Non-pigmented ciliary epithelial cell (primary cell): ENCODE results near the gene BCL10.
"Not testable (repeated sequence)": the region's sequence is repeated elsewhere in the genome, so short reads cannot be mapped to it uniquely, and the experiment has no call there.

ENCODE experiments used
- DNase-seq: peaks from one replicate; pipeline ENCODE4 v3.0.0-alpha.2; 2010; ENCODE audit warnings: low read depth

The BCL10 gene

DNA sequence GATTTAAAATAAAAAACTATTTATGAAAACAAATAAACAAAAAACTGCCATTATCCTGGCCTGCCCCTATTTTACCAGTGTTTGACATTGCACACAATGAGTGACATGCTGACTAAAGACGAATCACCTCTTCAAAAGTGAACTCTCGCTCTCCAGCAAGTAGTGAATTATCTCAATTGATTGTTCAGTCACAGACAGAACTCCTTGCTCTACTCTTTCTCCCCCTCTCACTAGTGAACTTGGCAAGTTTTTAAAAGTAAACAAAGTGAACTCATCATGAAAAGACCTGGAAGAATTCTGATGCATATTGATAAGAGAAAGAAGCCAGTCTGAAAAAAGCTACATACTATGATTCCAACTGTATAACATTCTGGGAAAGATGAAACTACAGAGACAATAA is 12.3 kb downstream of the BCL10 start:
- DNase-seq, result no peak

DNA sequence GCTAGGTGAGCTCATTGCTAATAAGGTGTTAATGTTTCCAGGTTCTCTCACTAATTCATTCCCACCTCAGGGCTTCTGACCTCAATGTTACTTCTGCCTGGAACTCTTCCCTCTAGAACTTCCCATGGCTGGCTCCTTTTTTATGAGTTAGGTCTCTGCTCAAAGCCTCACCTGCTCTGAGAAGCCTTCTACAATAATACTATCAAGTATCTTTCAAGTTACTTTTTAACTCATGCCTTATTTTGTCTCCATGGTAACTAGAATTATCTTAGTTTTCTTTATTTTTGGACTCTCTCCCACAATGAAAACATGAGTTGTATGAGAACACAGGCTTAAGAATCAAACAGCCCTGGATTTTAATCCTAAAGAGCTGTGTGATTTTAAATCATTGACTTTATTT is 13.4 kb downstream of the BCL10 start:
- DNase-seq, result no peak

DNA sequence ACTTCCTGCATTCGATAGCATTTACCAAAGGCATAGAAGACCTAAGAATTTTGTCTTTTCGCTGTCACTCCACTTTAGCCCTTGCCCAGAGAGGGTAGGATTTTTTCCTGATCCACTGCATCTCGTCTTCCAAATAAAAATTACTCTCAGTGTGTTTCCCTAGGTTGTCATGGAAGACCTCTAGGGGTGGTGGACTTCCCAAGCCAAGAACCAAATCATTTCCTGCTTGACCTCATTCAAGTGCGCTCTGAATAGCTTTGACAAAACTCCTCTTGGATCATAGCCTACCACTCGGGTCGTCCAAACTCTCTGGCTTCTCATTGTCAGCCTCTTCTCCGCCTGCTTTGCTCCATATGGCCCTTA is 16.5 kb downstream of the BCL10 start:
- no peak for DNase-seq

DNA sequence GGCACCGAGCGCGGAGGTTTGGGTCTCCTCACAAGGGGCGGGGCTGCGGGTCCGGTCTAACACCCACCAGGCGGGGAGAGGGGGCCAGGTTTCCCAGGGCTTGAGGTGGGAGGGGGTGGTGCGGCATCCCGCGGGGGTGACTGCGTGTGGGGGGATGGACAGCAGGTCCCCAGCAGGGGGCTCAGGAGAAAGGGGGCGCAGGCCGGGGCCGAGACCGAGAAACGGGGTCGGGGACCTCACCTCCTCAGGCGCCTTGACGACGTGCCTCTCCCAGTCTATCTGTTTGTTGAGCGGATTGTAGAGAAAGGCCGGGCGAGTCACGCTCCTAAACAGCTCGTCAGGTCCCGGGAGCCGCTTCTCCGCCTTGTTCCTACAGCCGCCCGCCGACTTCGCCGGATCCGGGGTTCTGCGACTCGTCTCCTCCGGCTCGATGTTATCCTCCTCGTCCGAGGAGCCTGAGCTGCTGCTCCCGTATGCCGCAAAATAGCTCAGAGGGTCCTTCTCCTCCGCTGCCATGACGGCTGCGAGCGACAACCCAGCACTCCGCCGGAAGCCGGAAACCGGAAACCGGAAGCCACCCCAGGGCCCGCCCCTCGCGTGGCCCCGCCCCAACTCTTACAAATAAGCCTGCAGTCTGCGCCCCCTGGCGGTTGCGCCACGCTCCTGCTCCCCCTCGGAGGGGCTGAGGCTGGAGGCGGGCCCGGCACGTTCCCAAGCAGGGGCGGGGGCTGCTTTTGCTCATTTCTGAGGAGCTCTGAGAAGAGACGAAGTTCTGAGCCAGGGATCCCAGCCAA is 17.1 kb downstream of the BCL10 start, which contains the start of gene C1orf52:
C1orf52 (minus strand) TSS at position 545 of the 794 bp plus-strand sequence; CDS start at position 516, 29 bp downstream.
- DNase-seq, result peak; percentile 59

DNA sequence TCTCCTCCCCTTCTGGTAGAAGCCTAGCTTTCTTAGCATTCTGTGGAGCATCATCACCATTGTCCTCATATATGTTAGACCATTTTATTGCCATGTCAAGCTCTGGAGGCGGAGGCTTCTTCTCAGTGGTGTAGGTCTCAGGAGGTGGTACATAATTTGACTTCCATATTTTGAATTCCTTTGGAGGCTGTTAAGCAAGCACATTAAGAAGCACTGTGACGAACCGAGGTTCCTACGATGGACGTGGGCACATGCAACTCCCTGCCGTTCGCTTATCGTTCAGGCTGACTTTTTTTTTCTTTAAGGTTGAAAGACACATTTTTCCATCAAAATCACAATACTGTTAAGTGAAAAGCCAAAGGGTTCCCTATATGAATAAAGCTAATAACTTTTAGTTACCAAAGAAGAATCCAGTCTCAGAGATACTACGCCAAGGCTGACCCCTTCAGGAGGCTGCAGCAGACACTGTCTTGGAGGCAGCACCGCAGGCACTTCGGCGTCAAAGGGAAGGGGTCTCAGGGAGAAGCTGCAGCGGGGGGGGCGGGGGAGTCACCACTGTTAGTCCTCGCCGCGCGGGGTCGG is 17.8 kb downstream of the BCL10 start:
- no peak for DNase-seq

DNA sequence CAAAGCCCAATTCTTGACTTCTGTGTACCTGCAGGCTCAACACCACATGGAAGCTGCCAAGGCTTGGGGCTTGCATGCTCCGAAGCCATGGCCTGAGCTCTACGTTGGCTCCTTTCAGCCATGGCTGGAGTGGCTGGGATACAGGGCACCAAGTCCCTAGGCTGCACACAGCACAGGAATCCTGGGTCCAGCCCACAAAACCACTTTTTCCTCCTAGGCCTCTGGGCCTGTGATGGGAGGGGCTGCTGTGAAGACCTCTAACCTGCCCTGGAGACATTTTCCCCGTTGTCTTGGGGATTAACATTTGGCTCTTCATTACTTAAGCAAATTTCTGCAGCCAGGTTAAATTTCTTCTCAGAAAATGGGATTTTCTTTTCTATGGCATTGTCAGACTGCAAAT is 27.4 kb downstream of the BCL10 start:
- not testable (repeated sequence) for DNase-seq

DNA sequence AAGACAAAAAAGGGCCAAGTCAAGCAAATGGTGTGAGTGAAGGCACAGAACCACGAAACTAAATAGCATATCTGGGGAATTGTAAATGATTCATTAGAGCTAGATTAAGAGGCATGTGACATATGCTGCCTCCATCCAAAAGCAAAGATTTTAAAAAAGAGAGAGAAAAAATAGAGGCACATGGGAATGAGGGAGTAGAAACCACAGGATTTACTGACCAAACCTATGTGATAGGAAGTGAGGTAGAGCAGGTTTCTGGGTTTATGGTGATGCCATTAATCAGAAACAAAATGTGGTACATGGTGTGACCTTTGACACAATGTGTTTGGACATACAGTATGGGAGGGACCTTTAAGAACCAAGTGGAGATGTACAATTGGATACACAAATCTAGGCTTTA is 30.5 kb downstream of the BCL10 start:
- no peak for DNase-seq

DNA sequence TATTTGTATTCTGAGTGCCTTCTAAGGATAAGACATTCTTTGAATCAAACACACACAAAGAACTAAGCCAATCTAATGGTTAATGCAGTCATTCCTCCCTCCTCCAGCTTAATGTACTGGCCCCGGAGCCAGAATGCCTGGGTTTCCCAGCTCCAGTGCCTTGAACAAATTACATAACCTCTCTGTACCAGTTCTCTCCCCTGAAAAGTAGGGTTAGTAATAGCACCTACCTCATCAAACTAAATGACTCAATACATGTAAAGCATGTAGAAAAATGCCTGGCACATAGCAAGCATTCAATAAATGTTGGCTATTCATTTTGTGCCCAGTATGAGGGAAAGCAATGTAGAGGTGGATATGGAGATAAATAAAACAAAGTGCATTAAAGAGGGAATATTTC is 31.0 kb downstream of the BCL10 start:
- no peak for DNase-seq

DNA sequence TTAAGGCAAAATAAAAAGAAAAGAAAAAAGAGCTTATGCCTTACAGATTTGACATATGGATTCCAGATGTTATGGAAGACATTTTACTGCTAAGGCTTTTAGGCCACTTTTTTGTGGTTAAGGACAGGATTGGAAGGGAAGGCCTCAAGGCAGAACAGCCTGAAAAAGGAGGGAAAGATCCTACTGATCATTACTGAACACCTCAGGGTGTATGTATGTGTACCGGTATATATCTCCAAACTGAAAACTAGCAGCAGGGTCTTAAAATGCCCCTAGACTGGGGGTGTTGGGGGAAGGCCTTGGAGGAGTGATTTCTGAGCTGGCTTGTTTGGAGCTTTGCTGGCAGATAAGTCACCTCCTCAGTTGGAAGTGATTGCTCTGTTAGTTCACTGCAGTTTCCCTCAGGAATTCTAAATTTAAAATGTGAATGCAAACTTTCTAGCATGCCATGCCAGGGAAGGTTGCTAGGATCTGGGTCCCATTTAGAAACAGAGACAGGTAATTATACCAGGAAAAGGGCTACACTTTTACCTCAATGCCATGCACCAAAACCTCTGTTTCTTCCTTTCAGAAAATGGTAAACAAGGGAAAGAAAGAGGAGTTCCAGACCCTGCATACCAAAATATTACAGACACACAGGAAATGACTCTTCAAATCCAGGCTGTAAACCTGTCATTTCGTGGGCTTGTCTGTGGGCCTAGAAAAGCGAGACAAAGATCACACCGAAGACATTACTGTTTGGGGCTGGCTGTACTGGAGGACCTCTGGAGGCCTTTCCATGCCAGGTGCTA is 32.0 kb downstream of the BCL10 start:
- DNase-seq, result no peak

DNA sequence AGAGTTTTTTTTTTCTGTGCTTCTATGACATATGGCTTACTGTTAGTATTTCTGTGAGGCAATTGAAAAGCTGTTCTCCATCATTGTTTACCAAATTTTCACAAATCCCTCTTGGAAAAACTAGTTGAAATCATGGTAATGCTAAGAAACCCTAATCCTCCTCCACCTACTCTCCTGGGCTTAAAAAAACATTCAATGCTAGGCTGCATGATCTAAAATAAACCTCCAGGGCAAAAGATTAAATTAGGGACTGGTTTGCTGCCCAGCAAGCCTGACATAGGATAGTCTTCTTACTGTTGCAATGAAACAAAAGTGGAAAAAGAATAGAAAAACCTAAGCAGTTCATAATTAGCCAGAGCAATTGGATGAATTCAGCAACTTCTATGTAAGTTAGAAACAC is 33.1 kb downstream of the BCL10 start:
- DNase-seq, result no peak

DNA sequence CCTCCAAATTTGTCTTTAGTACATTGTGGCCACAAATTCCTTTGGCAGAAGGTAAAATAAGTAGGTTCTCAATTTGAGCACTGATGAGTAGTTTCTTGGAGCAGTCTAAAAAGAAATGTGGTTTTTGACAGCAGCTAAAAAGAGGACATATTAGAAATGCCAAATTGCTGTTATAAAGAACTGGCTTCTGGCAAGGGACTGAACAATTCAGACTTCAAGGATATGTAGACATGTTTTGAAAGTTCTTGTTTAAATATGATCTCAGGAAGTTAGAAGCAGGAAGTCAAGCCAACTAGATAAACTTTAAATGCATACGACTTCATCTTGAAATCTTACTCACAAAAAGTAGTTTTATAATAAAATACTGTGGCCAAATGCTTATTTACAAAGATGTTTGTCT is 35.8 kb downstream of the BCL10 start:
- no peak for DNase-seq

DNA sequence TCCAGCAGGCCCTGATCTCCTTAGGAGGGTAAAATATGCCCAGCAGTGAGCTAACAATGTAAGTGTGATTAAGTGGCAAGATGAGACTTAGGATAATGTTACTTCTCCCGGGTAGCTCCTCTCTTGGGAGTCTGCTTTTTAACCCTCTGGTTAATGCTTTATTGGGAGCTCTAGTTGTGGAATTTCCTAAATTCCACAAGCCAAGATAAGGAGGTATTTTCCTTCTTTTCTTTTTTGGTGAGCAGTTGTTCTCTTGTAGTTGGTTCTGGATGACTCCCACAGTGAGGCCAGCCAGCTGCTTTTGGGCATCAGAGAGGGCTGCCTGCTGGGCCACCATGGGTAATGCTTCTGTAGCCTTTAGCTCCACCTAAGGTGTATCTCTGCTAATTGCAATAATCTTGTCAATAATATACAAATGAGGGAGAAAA is 36.2 kb downstream of the BCL10 start:
- DNase-seq, result no peak

DNA sequence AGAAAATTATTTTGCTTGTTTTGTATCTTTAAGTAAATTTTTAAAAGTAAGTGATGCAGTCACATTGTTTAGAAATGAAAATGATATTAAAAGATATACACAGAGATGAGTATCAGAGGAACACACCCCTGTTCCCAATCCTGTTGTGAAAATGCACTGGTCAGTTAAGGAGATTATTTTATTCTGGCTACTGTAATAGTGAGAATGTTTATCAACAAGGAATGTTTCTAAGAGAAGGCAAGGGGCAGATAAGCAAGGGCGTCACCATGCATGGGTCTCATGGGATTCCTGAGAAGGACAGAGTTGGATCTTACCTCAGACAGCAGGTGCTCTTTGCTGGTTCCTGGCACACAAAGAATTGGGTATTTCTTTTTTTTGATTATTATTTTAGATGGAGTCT is 38.8 kb downstream of the BCL10 start:
- DNase-seq, result no peak

DNA sequence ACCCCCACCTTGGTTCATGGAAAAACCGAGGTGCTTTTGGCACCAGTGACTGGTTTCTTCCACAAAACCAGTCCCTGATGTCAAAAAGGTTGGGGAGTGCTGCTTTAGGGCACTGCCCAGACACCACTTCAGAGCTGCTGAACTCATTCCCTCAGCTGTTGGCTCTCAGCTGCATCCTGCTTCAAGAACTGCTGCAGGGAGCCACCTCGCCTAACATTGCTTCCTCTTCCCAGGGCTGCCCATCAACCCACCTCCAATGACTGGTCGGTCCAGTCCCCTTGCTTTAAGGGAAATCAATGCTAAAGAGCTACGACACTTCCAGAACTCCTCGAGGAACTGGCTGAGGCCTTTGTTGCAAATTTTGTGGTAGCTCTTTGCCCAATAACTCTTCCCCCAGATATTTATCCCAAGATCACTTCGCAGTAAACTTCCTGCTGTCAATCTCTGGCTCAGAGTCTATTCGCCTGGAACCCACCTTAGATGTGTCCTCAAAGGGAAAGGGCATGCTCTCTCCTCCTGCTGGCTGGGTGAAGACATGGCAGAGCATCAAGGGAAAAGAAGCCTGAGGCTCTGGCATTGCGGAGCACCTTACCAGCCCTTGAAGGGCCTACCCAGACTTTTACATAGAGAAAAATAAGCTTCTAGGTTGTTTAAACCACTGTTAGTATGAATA is 46.0 kb downstream of the BCL10 start:
- DNase-seq, result no peak

DNA sequence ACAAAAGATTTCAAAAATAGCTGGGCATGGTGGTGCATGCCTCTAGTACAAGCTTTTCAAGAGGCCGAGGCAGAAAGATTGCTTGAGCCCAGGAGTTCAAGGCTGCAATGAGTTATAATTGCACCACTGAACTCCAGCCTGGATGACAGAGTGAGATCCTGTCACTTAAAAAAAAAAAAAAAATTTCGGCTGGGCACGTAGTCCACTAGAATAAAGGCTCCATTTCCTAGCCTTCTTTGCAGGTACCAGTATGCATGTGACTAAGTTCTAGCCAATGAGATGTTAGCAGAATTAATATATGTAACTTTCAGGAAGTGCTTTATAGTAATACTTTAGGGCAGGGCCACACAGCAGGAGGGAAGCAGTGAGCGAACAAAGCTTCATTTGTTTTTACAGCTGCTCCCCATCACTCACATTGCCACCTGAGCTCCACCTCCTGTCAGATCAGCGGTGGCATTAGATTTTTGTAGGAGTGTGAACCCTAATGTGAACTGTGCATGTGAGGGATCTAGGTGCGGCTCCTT is 46.8 kb downstream of the BCL10 start:
- DNase-seq, result no peak

DNA sequence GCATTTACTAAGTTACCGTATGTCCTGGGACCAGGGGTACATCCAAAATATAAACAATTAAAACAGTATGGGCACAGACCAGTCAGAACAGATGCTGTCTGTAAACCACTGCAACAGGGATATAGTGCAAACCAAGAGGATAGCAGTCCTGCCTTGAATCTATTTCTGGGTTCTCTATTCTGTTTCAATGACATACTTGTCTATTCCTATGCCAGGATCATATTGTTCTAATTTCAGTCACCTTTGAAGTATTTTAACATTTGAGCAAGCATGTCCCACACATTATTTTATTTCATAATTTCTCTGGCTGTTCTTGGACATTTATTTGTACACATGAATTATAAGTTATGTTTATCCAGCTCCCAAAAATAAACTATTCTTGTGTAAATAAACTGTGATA is 47.5 kb downstream of the BCL10 start:
- no peak for DNase-seq

DNA sequence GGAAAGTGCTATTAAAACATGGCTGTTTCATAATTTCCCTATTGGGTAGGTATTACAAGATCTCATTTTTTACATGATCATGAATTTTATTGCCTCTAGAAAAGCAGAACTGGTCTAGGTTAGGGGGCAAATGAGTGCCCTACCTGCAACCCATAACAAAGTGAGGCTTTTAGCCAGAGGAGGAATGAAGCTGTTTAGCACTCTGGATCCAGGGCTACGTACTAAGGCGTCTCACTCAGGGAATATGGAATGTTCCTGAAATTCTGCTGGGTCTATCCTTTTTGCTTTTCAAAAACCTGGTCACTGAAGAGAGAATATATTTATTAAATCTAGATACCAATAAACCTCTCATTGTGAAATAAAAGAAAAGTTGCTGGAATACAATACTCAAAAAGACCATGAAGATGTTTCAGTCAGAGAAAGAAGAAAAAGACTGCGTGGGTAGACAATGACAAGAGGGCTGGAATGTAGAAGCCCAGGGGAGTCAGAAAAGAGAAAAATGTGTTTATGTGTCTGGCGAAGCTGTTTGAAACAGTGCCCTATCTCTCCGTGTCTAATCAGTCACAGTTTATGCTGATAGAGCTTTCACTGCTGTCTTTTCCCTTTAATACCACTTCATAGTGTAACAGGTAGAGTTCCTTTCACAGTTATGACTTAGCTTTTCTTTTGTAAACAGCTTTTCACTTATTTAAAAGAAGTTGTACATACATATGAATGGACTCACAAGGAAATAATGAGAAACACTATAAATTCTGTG is 50.6 kb downstream of the BCL10 start:
- DNase-seq, result no peak

DNA sequence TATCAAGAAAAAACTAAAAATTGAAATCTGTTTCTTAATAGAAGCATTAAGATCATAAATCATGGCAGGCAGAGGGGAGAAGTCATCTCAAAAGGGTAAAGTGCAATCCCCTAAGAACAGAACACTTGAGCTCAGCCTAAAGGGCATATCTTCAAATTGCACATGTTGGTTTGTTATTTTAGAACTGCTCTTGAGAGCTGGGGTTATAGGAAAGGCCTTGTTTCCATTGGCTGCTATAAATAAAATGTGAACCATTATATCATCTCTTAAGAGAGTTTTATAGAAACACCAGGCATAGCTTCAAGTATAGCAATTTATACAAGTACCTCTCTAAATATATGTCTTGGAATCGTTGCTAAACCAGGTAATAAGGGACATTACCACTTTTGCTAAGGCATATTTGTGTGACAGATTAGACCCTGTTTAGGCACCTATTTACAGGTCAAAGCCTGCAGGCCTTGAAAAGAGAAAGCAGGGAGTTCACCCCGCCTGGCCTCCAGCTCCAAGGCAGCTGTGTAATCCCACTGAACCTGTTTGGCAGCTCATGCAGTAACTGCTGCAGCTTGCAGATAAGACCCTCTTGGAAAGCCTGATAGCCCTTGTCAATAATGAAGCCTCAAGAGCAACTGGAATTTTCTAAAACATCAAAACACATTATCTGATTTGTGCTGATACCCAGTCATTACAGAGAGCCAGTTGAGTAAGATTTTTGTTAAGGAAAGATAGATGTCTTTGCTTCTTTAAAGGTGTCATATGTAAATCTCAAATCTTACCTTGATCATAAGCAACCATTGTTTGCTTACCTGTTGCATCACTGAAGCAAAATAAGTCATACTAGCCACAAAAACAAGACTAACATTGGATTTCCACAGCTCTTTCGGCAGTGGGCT is 51.5 kb downstream of the BCL10 start:
- no peak for DNase-seq

DNA sequence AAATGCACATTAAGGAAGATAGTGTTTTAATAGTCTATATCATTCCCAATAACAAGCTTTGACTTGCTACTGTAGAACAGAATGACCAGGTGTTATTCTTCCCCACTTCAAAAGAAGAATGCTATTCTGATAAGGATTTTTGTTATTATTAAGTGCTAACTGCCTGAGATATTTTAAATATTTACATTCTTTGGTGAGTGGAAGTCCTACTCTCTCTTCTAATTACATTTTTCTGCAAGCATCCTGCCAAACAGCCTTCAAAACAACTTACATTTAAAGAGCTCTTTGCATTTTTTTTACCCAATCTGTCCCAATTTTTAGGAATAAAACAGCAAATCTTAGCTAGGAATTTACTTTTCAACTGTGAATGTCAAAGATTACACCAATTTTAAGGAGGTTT is 52.1 kb downstream of the BCL10 start:
- DNase-seq, result no peak

DNA sequence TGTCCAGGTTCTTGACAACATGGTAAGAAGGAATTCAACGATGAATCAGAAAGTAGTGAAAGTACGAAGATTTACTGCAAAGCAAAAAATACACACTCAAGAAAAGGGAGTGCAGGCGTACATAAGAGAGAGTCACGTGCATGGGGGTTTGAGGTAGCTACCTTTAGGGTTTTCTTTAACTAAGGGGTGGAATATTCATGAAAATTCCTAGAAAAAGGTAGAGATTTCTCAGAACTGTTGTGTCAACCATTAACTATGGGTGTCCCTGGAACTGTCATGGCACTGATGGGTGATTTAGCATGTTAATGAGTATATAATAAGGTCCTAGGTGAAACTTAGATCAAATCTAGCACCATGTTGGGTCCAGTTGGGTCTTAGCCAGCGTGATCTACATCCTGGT is 53.1 kb downstream of the BCL10 start:
- no peak for DNase-seq
